DLD1 (cell line): Measurements from ENCODE around the gene CUTA.

Experiments
- in situ Hi-C: cut with HindIII; loops from 2 replicates; pipeline ENCODE4 v1.10.0; 2017; ENCODE audit warnings: low sequenced_read_pairs

The CUTA gene

DNA sequence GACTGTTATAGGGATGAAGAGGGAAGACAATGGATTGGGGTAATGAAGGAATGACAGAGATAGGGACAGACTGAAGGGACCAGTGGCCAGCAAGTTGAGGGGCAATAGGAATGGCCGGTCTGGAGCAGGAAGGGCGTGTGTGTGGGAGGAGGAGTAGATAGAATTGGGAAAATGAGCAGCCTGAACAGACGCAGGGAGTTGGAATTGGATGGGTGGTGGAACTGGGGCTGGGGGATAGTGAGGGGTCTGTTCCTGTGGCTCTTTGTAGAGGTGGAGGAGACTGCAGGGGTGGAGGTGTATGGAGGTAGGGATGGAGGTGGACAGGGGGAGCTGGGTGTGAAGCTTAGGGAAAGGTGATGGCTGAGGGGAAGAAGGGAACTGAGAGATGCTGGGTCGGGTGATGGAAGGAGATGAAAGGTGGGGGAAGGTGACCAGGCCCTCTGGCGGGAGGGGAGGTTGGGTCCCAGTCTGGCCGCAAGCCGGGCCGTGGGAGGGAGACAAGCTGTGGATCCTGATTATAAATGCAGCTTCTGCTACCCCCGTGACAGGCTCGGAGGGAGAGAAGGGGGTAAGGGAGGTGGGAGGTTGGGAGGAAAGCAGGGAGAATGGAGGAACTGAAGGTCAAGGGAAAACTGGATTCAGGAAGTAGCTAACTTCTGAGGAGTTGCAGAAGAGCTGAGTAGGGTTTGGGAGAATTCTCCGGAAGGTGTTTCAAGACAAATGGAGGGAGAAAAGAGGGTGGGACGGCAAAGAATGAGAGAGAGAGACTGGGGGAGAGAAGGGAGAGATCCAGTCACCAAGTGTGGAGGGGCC is 7.2 kb upstream of the CUTA start:
- in situ Hi-C loops, result no loop called here

DNA sequence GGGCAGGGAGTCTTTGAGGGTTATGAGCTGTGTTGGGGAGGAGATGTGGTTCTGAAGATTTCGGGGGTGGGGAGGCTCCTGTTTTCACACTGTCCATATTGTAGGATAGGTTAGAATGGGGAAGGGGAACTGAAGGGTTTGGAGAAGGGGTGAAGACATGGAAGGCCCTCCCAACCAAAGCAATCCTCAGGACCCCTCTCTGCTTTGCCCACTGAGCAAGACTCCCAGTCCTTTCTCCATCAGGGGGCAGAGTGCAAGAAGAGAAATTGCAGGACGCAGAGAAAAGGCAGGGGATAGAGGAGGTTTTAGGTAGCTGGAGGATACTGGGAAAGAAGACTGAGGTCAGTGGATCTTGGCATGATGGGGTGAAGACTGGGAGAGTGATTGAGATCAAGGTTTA is 5.9 kb upstream of the CUTA start:
- in situ Hi-C loops, result no loop called here

DNA sequence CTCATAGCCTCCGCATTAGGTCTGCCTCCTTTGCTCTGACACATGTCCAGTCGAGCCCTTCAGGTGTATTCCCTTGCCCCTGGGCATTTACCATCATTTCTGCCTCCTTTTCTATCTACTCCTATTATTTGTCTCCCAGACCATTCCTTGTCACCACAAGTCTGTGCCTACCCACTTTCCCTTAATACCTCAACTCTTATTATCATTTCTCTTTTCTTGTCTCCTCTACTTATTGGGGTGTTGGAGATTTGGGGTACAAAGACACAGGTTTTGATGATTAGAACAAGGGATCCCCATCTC is 3.4 kb upstream of the CUTA start:
- in situ Hi-C loops, result no loop called here

DNA sequence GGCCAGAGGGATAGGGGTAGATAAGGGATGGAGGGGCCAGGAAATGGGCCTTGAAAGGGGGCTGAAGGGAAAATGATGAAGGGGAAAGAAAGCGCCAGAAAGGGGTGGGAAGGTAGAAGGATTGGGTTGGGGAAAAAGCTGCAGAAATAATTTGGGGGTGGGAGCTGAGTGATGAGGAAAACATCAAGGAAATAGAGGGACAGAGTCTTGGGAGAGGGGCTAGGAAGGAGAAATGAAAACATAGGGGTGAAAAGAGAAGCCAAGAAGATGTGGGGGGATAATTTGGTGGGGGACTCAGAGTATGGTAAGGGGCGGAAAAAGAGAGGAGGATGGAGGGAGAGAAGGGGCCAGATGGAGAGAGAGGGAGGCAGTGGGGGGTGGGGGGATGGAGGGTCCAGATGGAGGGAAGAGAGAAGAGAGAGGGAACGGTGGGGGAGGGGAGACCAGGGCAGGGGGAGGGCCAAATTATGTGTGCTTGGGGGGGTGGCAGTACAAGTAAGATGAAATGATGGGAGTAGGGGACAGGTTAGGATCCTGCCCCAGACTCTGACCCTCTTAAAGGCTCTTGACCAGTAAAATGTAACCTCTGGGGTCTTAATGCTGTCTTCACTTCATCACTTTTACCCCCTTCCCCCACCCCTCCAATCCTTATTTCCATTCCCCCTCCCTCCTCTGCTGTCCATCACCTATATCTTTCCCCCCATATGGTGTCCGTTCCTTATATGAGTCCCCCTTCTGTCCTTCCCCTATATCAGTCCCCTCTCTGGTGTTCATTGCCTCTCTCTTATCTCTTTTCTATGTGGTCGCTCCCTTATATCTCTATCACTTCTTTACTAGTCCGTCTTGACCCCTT is 2.8 kb upstream of the CUTA start:
- in situ Hi-C loops, result no loop called here

GRCh38 chr6:33419580-33420490 is 1.9 kb upstream of the CUTA start, which contains the start of gene SYNGAP1:
Gene SYNGAP1, plus strand, starts transcription at chr6:33420065. Its CDS starts 200 bp downstream, at chr6:33420265.
- in situ Hi-C loops, result no loop called here

DNA sequence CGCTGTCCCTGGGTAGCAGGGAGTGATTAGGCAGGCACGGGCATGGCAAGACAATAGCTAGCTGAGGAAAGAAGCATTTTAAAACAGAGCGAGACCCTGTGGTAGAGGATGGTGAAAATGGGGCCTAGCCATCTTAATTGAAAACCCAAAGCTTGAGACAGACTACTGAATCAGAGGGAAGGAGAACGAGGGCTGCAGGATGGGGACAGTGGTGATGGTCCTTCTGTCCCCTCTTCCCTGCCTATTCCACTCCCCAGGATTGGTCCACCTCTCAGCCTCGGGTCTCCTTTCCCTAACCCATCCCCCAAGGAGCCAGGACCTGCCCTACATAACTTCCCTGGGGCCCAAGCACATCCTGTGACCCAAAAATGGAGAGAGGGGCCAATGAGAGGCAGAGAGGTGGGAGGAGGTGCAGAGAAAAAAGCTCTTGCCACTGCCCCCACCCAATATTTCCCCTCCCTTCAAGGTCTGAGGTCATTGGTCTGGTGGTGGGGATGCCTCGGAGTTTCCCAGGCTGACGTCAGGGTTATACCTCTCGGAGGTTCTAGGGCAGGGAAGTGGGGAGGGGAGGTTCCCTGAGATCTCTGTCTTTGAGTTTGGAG is 884 bp upstream of the CUTA start:
- in situ Hi-C loops, result no loop called here

- in situ Hi-C loops, result no loop called here
Measured at GRCh38 chr6:33417128-33417902, 592 bp downstream of the CUTA start.

DNA sequence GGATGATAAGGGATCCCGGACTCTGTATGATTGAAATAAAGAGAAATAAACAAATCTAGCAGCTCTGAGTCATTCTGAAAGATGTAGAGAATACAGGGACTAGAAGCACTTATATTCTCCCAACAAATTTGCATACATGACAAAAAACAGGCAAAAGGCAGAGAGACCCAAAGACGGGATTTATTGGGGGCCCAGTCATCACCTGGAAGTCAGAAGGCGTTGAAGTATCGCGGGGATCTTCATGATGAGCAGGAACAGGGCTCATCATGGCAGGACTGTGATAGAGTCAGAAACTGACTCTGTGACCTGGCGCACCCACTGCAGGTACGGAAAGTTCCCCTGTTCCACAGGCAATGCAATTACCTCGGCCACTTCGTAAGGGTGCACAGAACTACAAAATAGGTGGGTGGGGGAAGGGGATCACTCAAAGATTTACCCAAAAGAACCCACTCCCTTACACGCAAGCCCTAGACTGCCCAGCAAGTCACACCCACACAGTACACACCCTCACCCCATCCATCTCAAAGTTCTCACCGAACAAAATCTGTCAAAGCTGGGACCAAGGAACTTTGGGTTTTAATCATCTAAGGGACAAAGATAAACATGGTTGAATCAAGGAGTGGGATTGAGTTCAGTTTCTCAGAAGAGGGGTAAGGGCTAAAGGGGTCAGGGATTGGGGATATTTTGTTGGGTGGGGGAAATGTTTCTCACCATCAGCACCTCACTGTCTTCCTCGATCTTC is 1.4 kb downstream of the CUTA start:
- in situ Hi-C loops, result no loop called here

- in situ Hi-C loops, result no loop called here
Measured at GRCh38 chr6:33415831-33416230, 2.1 kb downstream of the CUTA start.

DNA sequence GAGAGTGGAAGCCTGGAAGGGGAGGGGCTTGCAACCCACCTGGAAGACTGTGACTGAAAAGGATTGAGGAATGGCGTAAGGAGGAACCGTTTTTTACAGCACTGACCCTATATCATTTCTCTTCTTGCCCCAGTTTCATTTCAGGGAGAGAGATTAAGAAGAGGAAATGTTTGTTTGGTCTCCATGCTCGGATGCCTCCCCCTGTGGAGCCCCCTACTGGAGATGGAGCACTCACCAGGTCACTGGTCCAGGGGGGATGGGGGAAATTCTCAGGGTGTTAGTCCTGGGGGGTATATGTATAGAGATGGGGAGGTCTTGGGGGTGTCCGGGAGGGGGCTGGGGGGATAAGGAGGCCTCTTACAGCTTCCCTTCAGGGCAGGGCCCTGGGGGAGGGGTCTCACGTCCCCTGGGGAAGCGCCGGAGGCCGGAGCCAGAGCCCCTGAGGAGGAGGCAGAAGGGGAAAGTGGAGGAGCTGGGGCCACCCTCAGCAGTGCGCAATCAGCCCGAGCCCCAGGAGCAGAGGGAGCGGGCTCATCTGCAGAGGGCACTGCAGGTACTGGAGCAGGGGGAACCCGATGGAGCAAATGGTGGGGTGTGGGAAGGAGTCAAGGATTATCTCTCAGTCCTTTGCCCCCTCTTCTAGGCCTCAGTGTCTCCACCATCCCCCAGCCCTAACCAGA is 3.2 kb downstream of the CUTA start:
- in situ Hi-C loops, result no loop called here

DNA sequence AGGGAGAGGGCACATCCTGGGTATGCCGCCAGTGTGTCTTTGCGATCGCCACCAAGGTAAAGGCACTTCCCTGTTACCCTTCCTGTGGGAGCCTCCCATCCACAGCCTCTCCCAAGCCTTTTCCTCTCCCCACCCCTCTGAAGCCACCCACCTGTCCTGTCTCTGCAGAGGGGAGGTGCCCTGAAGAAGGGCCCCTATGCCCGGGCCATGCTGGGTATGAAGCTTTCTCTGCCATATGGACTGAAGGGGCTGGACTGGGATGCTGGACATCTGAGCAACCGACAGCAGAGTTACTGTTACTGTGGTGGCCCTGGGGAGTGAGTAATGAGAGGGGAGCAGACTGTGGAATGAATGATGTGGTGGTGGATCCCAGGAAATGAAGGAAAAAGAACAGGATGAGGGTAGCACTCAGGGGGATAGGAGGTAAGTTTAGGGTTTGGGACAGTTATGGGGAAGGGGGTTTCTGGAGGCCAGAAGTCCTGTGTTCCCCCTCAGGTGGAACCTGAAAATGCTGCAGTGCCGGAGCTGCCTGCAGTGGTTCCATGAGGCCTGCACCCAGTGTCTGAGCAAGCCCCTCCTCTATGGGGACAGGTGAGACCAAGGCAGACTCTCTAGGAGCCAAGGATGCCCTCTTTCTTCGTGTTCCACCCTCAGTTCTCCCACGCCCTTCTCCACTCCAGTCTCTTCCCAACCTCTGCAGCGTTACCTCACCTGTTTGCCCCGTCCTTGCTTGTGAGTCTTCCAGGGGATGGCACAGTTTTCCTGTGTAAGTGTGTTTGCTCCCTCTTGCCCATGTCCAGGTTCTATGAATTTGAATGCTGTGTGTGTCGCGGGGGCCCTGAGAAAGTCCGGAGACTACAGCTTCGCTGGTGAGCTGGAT is 4.4 kb downstream of the CUTA start:
- in situ Hi-C loops, result no loop called here

DNA sequence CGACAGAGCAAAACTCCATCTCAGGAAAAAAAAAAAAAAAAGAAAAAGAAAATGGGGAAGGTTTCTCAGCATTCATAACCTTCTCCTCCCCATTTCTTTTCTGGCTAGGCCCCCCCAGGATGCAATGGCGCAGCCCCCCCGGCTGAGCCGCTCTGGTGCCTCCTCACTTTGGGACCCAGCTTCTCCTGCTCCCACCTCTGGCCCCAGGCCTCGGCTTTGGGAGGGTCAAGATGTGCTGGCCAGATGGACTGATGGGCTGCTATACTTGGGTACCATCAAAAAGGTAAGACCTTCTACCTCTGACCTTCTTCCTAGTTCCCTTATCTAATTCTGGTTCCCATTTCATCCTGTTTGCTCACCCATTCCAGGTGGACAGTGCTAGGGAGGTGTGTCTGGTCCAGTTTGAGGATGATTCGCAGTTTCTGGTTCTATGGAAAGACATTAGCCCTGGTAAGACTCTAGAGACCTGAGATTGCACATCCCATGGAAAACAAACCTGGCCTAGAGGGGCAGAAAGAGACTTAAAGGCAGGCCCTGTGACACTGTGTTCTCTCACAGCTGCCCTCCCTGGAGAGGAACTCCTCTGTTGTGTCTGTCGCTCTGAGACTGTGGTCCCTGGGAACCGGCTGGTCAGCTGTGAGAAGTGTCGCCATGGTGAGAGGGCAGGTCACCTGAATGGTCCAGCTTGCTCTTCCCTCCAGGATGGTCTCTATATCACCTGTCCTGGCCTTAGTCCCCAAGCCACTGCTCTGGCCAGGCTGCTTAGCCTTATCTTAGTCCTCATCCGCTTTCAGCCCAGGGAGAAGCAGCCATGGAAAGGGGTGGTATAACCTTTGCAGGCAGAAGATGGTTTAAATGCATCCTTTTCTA is 5.5 kb downstream of the CUTA start:
- in situ Hi-C loops, result no loop called here

DNA sequence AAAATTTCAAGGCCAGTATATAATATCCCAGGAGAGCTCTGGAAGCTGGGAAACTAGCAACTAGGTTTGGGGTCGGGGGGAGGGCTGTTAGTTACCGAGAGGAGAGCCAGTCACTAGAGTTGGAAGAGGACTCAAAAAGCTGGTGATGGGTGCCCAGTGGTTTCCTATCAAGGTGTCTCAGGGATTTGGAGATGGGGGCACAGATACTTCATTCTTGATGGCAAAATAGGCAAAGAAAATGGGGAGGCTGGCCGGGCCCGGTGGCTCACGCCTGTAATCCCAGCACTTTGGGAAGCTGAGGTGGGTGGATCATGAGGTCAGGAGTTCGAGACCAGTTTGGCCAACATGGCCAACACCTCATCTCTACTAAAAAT is 6.3 kb downstream of the CUTA start:
- in situ Hi-C loops, result no loop called here

DNA sequence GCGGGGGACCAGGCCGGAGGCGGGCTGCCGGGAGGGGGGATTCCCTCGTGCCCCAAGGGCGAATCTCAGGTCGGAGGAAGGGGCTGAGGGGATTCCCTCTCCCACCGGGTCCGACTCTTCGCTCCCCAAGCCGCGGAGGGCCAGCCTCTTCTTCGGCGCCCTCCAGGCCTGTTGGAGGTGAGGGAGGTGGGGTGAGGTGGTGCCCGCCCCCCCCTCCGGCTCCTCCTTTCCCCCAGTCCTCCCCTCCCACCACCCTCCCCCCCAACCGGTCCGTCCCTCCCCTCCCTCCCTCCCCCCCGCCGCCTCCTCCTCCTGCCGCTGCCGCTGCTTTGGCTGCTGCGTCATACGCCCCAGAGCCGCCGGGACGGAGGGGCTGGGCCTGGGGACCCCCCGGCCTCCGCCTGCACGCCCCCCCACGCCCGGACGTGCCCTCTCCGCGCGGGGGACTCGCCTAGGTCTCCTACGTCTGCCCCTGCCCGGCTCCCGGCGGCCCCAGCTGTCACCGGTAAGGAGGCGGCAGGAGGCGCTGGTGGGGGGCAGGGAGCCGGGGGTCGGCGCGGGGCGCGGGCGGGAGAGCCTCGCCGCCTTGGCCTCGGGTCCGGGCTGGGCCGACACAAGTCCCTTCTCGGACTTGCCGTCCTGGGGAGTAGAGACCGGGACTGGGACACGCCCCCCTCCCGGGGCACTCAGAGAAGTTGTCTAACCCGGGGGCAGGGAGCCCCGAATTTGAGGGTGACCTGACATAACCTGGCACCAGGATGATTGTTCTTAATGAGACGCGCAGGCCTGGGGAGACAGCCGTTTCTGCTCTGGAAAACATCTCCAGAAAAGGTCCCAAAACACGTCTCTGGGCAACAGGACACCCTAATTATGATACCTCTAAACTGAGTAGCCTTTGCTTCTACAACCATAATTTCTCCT is 6.9 kb downstream of the CUTA start, which contains the start of gene PHF1:
Gene PHF1 (plus strand): TSS at position 304 of the 921 bp plus-strand sequence. CDS start 1,250 bp downstream, outside the sequence.
- in situ Hi-C loops, result no loop called here

DNA sequence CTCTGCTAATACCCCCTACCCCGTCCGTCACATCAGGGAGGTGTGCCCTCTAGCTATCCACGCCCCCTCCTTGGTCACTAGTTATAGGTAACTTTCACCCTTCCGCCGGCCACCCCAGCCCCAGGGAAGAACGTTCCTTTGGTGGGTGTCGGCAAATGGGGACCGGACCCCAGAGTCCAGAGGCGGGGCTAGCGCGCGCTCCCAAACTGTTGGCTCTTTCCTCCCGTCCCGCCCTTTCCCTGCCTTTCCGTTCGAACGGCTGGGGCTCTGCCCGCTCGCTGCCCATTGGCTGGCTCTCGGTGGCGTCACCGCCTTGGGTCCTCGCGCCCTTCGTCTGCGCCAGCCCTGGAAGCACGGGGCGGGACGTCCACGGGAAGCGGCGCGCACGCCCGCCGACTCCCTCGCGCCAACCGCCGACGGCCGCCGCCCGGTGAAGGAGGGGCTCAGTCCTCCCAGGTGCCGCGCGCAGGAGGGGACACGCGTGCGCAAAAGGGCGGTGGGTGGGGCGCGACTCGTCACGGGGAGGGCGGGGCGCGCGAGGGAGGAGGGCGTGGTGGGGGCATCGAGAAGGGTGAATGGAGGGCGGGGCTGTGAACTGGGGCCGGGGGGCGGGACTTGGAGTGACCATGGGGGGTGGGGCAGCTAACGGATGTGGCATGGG is 7.7 kb downstream of the CUTA start:
- in situ Hi-C loops, result no loop called here
